ENCODE data around the gene GFOD1.
A peak's percentile ranks its signal among the peaks of the same experiment; 100 is the strongest.
"Not testable (repeated sequence)": the region's sequence is repeated elsewhere in the genome, so short reads cannot be mapped to it uniquely, and the experiment has no call there.

GFOD1 gene

DNA sequence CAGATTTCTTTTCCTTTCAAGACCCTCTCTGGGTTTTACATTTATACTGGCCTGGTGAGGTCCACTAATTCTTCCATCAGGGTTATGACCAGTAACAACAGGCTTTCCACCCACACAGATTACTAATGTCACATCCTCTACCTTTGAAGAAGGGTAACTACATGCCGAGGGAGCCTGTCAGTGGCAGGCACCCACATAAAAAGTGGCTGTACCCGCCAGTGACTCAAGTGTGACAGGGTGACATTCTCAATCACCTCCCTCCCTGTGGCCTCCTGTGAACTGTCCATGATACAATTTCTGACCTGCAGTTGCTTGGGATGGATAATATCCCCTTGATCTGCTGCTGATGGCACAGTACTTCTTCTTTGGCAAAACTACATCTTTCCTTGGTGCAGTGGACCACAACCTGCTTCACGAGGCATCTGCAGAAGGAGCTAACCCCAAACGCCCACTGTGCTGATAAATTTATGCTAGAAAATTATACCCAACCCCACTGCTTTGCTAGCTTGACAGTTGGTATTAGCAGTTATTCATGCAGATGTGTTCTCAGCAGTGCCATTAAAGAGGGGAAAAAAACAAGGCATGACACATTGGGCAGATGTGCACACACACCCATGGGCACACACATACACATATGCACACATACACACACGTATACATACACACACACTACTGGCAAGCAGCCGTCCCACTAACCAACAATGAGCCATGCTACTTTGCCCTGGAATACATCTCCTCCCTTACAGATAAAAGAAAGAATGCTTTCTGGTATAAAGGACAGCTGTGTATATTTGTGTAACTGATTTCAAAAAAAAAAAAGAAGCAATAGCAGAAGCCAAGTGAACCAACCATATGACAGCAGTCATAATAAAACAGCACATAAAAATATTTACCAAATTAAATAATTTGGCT lies 20.8 kb downstream of the GFOD1 start:
- DNase-seq (ENCODE audit: low read depth in 2 of 2, low spot score in 1 of 2): no peak

DNA sequence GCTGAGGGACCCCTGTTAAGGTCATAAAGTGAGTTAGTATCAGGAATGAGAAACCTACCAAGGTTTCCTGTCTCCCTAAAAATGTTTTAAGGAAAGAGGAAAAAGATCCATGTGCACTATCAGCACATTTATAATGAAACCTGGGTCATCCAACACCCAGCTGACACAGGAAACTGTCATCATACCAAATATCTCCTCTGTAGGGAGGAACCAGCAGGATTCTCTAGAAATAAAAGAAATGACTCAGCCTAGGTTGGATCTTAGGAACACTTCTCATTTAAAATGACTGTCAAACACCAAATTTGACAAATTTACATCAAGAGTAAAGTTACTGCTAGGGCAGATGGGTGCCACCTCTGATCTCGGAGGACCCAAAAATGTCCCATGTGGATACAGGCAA lies 21.7 kb downstream of the GFOD1 start:
- no peak for DNase-seq (ENCODE audit: low read depth in 2 of 2, low spot score in 1 of 2)

DNA sequence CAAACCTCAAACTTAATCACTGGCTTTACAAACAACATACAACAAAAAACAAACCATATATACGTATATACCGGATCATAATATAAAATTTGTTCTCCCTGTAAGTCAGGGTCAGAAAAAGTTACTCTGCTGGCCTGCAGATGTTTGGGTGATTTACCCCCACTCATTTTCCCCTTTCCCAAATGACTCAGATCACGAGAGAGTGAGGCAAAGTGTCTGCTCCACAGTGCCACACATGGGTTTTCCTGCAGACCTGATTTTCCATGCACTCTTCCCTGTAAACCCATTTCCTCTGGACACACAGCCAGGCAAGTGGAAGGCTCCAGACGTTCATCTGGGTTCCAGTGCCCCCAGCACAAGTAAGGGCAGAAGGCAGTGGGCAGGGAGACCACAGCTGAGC lies 23.5 kb downstream of the GFOD1 start:
- DNase-seq (ENCODE audit: low read depth in 2 of 2, low spot score in 1 of 2): no peak

DNA sequence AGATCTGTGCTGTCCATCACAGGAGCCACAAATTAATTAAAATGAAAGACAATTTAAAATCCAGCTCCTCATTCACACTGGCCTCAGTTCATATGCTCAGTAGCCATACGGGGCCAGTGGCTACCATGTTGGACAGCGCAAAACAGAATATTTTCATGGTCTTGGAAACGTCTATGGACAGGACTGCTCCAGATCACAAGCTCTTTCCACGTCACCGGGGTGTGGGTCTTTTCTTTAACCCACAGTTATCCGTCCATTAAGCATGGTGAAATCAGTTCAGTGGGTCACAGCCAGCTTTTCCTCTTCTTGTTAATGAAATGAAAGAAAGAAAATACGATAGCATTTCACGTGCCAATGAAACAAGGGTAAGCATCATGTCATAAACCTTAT lies 24.1 kb downstream of the GFOD1 start:
- no peak for DNase-seq (ENCODE audit: low read depth in 2 of 2, low spot score in 1 of 2)

DNA sequence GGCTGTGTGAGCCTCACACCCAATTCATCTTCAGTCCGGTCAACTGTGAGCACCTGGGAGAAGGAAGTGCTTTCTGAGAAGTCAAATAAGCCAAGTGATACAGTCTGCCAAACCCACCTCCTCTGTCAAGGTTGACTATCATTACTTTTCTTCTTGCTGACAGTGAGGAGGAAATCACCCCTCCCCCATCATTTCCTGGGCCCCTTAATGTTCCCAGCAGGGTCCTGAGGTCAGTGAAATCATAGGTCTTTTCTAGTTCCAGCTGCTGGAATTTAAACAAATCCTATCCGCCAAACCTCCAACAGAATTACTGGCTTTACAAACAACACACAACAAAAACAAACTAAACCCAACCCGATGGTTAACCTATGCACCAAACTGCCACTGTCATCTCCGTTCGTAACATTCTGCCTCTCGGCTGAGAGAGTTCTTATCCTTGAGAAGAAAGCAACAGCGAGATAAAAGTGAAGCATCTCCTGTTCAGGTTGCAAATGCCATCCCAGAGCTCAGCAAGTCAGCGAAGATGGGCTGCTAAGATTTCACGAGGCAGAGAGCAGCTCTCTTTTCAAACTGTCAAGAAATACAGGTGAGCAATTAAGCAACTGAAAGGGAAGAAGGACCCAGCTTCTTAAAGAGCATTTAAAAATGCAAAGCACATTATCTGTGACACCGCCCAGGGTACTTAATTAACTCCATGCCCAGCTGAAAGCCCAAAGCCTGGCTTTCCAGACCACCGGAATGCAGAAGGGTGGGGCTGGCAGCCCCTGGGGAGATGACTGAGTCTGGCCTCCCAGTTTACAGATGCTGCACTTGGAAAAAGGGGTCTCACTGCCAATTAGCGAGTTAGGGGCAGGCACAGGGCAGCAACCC lies 24.7 kb downstream of the GFOD1 start:
- no peak for DNase-seq (ENCODE audit: low read depth in 2 of 2, low spot score in 1 of 2)

DNA sequence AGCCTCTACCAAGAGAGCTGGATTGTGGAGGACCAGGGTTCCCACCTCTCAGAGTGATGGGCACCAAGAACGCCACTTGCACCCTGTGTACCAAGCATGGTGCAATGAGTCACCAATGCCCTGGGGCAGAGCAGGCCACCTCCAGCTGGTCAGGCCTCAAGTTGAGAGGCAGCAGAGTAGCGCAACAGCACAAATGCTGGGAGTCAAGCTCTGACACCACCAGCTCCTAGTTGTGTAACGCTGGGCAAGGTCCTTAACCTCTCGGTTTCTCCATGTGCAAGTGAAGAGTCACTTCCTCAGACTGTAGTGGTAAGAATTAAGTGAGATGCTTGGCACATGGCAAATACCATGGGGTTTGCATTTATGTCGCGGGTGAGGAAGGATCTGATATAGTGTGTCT lies 25.6 kb downstream of the GFOD1 start:
- DNase-seq (ENCODE audit: low read depth in 2 of 2, low spot score in 1 of 2): no peak

DNA sequence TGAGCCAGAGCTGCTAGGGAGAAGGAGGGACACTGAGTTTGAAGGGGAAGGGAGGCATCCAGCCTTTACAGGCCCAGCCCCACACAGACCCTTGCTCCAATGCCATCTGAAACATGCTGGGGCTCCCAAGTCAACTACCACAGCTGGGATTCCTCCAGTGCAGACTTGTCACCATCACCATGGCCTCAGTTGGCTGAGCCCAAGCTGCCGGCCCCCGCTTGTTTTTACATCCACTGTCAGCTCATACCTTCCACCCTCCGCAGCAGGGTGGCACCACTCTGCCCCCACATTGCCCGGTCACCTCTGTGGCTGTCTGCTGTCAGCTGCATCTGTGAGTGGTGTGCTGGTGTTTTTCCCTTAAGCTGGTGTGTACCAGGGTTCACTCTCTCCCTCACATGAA lies 26.1 kb downstream of the GFOD1 start:
- no peak for DNase-seq (ENCODE audit: low read depth in 2 of 2, low spot score in 1 of 2)

DNA sequence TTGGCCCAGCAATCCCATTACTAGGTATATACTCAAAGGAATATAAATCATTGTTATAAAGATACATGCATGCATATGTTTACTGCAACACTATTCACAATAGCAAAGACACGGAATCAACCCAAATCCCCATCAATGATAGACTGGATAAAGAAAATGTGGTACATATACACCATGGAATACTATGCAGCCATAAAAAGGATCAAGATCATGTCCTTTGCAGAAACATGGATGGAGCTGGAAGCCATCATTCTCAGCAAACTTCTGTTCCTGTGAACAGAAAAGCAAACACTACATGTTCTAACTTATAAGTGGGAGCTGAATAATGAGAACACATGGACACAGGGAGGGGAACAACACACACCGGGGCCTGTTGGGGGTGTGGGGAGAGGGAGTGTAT lies 27.1 kb downstream of the GFOD1 start:
- not testable (repeated sequence) for DNase-seq (ENCODE audit: low read depth in 2 of 2, low spot score in 1 of 2)

DNA sequence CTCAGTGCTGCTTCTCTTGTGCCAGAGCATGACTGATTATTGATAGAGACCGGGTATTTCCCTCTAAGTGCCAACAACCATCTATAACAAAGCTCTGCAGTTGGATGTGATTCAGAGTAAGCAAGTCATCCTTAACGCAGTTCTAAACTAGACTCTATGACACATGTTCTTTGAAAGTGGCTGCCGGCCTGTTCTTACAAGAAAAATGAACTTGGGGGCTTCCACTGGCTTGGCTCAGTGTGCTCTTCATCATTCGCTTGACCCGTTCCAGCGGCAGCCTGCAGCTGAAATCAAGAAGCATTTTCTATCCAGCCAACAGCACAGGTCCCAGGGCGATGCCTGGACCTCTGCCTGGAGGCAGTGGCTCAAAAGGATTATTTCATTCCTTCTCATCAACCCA lies 29.8 kb downstream of the GFOD1 start:
- no peak for DNase-seq (ENCODE audit: low read depth in 2 of 2, low spot score in 1 of 2)

DNA sequence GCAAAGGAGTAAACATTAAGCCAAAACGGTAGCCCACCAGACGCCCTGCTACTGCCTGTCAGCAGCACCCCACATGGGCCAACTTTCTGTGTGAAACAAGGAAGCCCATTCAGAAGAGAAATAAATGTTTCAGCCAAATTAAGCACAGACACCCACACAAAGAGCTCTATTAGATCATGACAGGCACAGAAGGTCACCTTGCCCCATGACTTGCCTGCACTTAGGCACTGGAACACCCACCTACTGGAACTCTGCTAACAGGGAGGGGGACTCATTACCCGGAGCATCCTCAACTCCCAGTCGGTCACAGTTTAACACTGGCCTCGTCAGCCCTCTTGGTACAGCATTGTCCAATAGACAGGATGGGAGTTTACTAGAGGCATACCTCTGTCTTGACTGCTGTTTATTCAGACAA lies 31.8 kb downstream of the GFOD1 start:
- DNase-seq (ENCODE audit: low read depth in 2 of 2, low spot score in 1 of 2): no peak

DNA sequence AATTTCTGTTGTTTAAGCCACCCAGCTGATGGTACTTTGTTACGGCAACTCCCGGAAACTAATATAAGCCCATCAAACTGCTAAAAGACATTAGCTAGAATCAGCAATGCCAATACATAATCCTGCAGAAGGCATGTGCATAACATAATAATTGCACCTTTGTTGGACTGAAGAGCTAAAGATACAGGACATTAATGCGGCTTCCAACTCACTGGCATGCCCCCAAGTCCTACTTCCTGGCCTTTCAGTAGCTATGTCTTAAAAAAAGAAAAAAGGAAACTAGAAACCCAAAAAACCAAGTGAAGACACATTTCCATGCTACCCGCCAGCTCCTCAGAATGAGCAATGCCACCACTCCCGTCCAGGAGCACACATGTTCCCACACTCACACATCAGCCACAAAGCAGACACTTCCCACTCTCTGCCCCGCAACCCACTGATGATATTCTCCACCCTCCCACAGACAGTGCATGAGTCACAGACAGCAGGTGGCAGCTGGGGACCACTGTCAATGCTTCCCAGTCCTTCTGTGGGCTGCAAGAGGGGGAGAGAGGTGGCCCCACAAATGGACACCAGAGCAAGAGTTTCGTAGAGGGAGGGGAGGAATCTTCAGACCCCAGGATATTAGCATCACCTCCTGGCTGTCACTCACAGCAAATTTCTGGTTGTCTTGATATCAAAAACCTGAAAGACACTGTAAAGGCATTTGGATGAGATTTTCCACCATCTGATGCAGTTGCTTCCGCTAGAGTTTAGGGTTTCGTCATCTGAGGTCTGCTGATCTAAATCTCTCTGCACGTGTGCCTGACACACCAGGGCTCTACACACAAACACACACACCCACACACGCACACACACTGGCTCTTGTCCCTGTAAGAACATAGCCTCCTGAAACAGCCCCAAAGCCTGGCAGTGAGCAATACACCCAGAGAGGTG lies 32.8 kb downstream of the GFOD1 start:
- peak; percentile 62 to 84 for DNase-seq (ENCODE audit: low read depth in 2 of 2, low spot score in 1 of 2)

DNA sequence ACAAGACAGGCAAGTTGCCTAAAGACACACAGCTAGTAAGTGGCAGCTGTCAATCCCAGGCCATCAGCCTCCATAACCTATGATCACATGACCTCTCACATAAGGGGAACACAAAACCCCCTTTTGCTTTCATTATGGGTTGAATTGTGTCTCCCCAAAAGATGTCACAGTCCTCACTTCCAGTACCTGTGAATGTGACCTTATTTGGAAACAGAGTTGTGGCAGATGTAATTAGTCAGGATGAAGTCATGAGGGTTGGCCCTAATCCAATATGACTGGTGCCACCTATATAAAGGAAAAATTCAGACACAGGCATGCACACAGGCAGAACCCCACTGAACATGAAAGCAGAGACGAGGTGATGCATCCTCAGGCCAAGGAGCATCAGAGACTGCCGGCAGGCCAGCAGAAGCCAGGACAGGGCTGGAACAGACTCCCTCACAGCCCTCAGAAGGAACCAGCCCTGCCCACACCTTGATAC lies 33.6 kb downstream of the GFOD1 start:
- DNase-seq (ENCODE audit: low read depth in 2 of 2, low spot score in 1 of 2): no peak

DNA sequence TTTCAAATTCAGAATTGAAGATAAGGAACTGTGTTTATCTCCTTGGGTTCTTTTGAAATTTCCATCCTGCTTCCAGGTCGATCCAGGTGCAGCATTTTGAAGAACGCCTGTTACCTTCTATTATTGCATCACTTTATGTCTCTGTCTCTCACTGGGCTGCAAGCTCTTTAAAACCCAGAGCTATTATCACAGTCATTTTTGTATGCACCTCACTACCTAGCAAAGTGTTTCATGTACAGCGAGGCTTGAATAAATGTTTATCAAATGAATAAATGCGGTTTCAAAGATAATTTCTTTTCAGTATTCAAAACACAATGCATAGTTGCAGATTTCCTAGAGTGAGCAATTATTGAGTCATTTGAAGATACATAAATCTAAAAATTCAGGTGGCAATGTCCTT lies 34.2 kb downstream of the GFOD1 start:
- no peak for DNase-seq (ENCODE audit: low read depth in 2 of 2, low spot score in 1 of 2)

DNA sequence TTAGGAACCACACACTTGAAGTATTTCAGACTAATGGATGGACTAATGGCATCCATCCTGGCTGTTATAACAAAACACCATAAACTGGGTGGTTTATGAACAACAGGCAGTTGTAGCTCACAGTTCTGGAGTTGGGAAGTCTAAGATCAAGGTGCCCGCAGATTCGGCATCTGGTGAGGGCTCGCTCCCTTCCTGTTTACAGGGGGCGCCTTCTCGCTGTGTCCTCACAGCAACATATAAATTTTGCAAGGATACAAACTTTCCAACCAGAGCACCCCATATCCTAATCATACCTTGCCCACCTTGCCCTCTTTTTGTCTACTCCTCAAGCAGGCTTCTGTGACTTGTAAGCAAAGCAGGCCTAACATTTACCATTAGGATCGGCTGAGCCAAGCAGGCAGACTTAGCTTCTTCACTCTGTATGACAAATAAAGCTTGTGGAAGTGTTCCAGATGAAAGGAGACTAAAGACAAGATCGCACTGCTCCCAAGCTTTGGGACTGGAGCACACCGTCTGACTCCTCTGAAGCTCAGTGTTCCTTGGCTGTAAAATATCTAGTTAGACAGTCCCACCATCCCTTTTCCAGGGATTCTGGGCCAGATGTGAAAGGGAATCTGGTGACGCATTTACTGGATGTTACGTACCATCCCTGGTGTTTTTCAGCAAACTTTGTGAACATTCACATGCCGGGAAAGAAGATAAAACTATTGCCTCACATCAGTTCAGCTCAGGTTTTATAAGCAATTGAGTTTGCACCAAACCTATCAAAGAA lies 34.9 kb downstream of the GFOD1 start:
- DNase-seq (ENCODE audit: low read depth in 2 of 2, low spot score in 1 of 2): no peak

DNA sequence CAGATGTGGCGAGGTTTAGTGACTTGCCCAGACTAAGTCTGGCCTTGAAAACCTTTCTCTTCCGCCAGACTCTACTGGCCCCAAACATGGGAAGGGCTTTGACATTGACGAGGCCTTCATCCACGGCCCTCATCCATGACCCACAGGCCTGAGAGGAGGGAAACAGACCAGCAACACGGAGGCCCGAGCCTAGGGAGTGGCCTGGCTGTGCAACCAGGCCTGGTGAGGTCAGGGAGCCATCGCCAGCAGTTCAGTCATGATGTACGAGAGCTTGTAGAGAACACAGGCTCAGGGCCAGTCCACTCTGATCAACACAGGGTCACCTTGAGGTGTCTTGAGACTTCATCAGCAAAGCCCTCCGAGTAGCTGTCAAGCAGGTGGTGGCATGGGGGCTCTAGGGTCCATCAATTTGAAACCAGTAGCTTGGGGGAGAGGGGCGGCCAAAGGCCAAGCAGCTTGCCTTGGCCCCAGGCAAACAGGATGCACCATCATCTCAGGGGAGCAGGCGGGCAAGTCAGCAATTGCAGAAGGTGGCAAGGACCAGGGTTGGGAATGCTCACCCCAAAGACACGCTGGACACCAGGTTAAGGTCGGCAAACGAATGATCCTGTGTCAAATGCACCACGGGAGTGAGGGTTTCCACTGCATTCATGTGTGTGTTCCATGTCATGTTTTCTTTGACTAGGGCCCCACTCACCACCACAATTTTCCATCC lies 36.1 kb downstream of the GFOD1 start:
- no peak for DNase-seq (ENCODE audit: low read depth in 2 of 2, low spot score in 1 of 2)

DNA sequence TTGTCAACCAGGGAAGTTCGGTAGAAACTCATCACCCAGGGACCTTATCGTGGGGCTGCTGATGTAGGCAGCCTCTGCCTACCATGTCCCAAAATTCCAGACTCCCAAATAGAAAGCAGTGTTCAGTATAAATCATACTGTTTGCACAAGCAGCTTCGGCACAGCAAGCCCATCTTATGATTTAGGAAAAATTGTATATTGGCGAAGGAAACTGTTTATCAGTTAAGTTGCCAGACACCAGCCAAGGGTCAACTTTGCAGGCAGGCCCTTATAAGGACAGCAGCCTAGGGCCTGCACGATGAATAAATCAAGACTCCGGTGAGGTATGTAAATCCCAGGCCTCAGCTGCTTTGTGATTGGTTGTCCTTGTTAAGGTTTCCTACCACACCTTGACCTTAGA lies 36.8 kb downstream of the GFOD1 start:
- DNase-seq (ENCODE audit: low read depth in 2 of 2, low spot score in 1 of 2): no peak

DNA sequence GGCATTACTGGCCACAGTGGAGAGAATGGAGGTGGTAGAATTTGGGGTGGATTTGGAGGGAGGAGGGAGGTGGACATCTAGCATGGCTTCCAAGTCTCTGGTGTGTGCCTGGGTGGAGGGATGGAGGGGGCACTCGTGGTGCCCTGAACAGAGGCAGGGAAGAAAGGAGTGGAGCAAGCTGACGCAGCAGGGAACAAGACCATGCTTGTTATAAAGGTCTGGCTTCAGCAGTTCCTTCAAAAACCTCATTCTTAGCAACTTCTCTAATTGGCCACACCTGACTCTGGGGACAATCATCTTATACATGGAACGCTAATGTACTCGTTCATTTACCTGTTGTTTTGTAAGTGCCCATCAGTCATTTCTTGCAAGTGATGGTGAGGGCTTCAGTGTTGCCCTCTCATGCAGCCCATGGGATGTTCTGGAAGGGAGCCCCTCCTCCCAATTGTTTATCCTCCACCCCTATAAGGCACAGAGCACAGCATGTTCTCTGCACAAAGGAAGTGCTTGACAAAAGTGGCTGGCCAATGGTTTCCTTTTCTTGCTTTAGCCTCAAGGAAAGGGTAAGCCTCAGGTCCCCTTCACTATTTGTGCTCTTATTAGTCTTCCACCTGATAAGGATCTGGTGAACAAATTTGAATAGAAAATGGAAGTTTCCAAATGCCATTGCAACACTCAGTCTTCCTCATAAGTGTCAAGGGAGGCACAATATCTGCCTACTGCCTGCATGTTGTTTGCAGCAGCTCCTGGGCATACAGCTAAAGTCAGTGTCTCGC lies 39.3 kb downstream of the GFOD1 start:
- DNase-seq (ENCODE audit: low read depth in 2 of 2, low spot score in 1 of 2): no peak

DNA sequence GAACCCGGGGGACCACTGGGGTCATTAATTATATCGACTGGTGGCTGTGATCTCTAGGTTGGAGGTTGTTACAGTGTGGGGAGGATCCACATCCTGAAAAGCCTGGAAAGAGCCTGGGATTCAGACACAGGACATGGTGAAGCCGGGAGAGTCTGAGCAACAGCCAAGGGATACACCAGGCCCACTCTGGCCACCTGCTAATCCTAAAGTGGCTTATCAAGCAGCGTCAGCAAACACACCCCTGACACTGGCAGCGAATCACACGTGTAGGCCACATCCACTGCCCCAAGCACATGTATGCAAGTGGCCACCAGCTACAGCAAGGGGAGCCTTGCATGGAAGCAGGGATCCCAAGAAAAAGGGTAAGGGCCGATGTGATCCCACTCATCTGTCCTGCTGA lies 41.0 kb downstream of the GFOD1 start:
- DNase-seq (ENCODE audit: low read depth in 2 of 2, low spot score in 1 of 2): no peak

DNA sequence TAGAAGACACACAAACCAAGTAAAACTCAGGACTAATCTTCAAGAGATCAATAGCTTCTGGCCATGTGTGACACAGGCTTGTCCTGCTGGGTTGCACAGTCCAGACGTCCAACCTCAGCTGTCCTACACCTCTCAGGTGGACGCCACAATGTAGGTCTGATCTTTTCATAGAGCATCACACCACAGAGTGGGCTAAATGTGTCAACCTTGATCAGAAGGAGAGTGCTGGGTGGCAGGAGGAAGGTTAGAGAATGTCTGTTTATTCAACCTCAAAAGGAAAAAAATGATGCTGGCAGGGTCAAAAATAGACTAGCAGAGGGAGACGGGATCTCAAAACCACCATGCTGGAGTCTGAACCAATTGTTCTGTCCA lies 41.7 kb downstream of the GFOD1 start:
- DNase-seq (ENCODE audit: low read depth in 2 of 2, low spot score in 1 of 2): no peak
